Stomach (tissue), 9 donors: ENCODE measurements around the gene SLC8B1. TPM values are rescaled to one million over a fixed set of nuclear protein-coding genes. Genes with fewer than 3 reads are reported as not detected.
A peak's percentile ranks its signal among the peaks of the same experiment; 100 is the strongest.

Experiments
- DNase-seq, 2 donors: peaks; one replicate each; pipeline versions ENCODE4 v3.0.0 to v3.0.0-alpha.2; 2013 to 2019
- H3K27ac ChIP-seq, 5 donors: fragments of 200-600 bp in 4 of 5; sonication (generic) in 4 of 5; one replicate each; pipeline ENCODE4 v1.5.1; 2013 to 2019; ENCODE audit warnings: mild to moderate bottlenecking in 1 of 5, moderate library complexity in 1 of 5
- H3K27me3 ChIP-seq, 3 donors: fragments of 200-600 bp; sonication (generic); one replicate each; pipeline ENCODE4 v1.5.1; 2017 to 2019; ENCODE audit warnings: mixed run types in 1 of 3
- H3K36me3 ChIP-seq, 4 donors: fragments of 200-600 bp; sonication (generic); 1 replicate in 3 of 4; 2 replicates in 1 of 4; pipeline ENCODE4 v1.5.1; 2016 to 2019
- H3K4me1 ChIP-seq, 4 donors: fragments of 200-600 bp; sonication (generic); one replicate each; pipeline ENCODE4 v1.5.1; 2016 to 2019
- H3K4me3 ChIP-seq, 4 donors: fragments of 200-600 bp; sonication (generic) in 3 of 4; one replicate each; pipeline ENCODE4 v1.5.1; 2016 to 2019; ENCODE audit warnings: mild to moderate bottlenecking in 1 of 4
- H3K9me3 ChIP-seq, 4 donors: fragments of 200-600 bp; sonication (generic); one replicate each; pipeline ENCODE4 v1.5.1; 2016 to 2019
- CTCF ChIP-seq, 7 experiments: fragments of 450-650 bp in 4 of 7; fragments of 200-600 bp in 3 of 7; sonication (generic) in 3 of 7; IDR thresholded peaks; one replicate each; pipeline ENCODE4 v1.5.1; 2016 to 2019; ENCODE audit warnings: antibody characterized with exemption in 7 of 7, control low read depth in 2 of 7, mild to moderate bottlenecking in 1 of 7
- EP300 ChIP-seq: sonication (generic); formaldehyde crosslinking; IDR thresholded peaks from one replicate; pipeline ENCODE4 v1.6.1; 2017; ENCODE audit warnings: antibody characterized with exemption
- POLR2A ChIP-seq, 4 donors: fragments of 450-650 bp; IDR thresholded peaks; one replicate each; pipeline ENCODE4 v1.6.1; 2016; ENCODE audit warnings: antibody characterized with exemption in 4 of 4, control low read depth in 2 of 4, mild to moderate bottlenecking in 1 of 4, moderate library complexity in 1 of 4
- POLR2AphosphoS5 ChIP-seq, 3 donors: sonication (generic); formaldehyde crosslinking; IDR thresholded peaks; one replicate each; pipeline ENCODE4 v1.6.1; 2016; ENCODE audit warnings: antibody characterized with exemption in 3 of 3
- WGBS, 5 donors: extraction: QIAGEN DNeasy Blood & Tissue Kit in 3 of 5; methylation state at CpG; one replicate each; pipeline versions ENCODE4 v1.1.5 to v1.1.7; 2013 to 2018; 5-methylcytosine and 5-hydroxymethylcytosine counted together
- intact Hi-C: fragments of 100-400 bp; cut with DNase I; formaldehyde crosslinking; loops from one replicate; pipeline ENCODE4 v1.15.1; 2023; ENCODE audit warnings: low total_unique reads
- polyA plus RNA-seq, 3 donors: library from polyadenylated mRNA; stranded (reverse); fragments of 200-250 nt; gene quantifications; one replicate each; pipeline ENCODE4 v1.2.3, GENCODE V29; 2013
- total RNA-seq, 5 donors: library from RNA; depleted of rRNA; stranded (reverse); fragments of >200 nt; gene quantifications; one replicate each; pipeline versions ENCODE4 v1.1.0 to v1.2.3, GENCODE V29; 2014 to 2016
- donor health status: healthy with polysubstance abuse.
- donor health status: Bipolar disorder and iron deficiency.
- donor health status: healthy.

SLC8B1 gene
- total and polyA plus RNA-seq, 8 donors: 9.0 to 167 (median 18.6) TPM

GRCh38 chr12:113333418-113333750 lies 1.5 kb downstream of the SLC8B1 start:
- no peaks in the 10 kb centered on the region for H3K9me3 ChIP-seq
- TF ChIP-seq POLR2AphosphoS5 (IDR thresholded peaks at IDR 0.05): no peak
- TF ChIP-seq EP300: no peak
- no peak for TF ChIP-seq CTCF (IDR thresholded peaks at IDR 0.05)
- TF ChIP-seq POLR2A (IDR thresholded peaks at IDR 0.05): no peak
- no peak for DNase-seq
- H3K36me3 ChIP-seq: peaks cover 10 to 45% (median 38%) of the 10 kb centered on the region in 4 donors
- peak overlapping the region in 4 of 5 donors; percentile 34 to 91 (median 86) for H3K27ac ChIP-seq
- peak overlapping the region; percentile 69 to 81 (median 78) for H3K4me3 ChIP-seq
- H3K4me1 ChIP-seq: peaks cover 12 to 33% (median 31%) of the 10 kb centered on the region in 4 donors
- 80 to 89% (median 87%) methylated on average over 5 of the region's 5 CpGs for WGBS, 5 donors
- no peaks in the 10 kb centered on the region for H3K27me3 ChIP-seq
- intact Hi-C loops: no loop called here

DNA sequence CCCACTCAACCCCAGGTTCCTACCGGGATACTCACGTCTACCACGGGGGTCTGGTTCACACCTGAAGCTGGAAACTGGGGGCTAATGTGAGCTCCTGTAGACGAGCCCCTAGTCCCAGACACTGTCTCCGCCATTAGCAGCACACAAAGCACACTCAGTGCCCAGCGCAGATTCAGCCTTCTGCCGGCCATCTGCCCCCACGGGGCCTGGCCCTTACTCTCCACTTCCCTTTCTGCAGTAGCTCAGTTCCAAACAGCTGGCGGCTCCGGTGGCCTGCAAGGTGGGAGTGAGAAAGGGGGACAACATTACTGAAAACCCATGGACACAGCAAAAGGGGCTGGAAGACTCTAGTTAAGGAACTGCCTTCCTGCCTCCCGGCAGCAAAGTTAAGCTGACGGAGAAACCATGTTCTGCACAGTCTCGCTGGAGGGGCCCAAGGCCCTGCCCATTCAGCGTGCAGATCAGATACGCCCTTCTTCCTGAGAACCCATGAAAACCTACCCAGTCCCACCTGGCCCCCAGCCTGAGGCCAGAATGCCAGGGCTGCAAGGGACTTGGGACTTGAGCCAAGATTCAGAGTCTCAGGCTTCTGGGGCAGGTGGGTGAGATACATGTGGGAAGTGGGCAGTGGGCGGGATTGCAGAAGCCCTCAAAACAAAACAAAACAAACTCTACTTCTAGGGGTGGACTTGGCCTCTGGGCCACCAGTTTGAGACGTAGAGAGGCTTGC lies 2.1 kb downstream of the SLC8B1 start:
- Histone ChIP-seq H3K27ac (peak overlapping the region in 2 of 5 donors; percentile 34 to 90), H3K36me3 (peaks cover 10 to 50% (median 38%) of the 10 kb centered on the region in 4 donors), H3K9me3 (no peaks in the 10 kb centered on the region), H3K27me3 (no peaks in the 10 kb centered on the region), H3K4me3 (peak overlapping the region; percentile 69 to 81 (median 78)), H3K4me1 (peaks cover 12 to 33% (median 31%) of the 10 kb centered on the region in 4 donors)
- 78 to 88% (median 82%) methylated on average over 14 to 17 of the region's 17 CpGs for WGBS, 5 donors
- DNase-seq: no peak
- no peak for TF ChIP-seq CTCF (IDR thresholded peaks at IDR 0.05)
- no peak for TF ChIP-seq POLR2A (IDR thresholded peaks at IDR 0.05)
- TF ChIP-seq EP300: no peak
- no peak for TF ChIP-seq POLR2AphosphoS5 (IDR thresholded peaks at IDR 0.05)
- intact Hi-C loops: no loop called here

DNA sequence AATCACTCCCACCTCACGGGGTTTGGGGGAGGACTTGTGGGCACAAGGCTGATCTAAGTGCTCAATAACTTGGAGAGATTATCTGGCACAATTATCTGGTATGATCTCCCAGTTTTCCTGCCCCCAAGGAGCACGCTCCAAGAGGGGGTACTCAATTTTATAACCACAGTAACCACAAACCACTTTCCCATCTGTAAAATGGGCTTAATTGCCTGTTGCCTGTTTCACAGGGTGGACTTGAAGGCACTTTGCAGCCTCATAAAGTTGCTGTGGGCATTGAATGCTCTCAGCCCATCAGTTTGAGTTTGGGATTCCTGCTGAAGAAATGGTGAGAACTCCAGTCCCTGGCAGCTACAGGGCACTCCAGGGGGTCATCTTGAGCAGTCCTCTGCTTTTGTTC lies 4.4 kb downstream of the SLC8B1 start:
- intact Hi-C loops: no loop called here
- no peaks in the 10 kb centered on the region for H3K9me3 ChIP-seq
- H3K36me3 ChIP-seq: peaks cover 10 to 51% (median 38%) of the 10 kb centered on the region in 4 donors
- H3K4me1 ChIP-seq: peaks cover 12 to 53% (median 35%) of the 10 kb centered on the region in 4 donors
- DNase-seq: no peak
- TF ChIP-seq EP300 (no peak), CTCF (IDR thresholded peaks at IDR 0.05) (no peak), POLR2AphosphoS5 (IDR thresholded peaks at IDR 0.05) (no peak), POLR2A (IDR thresholded peaks at IDR 0.05) (no peak)
- 95 to 100% (median 96%) methylated on average over 2 of the region's 2 CpGs for WGBS, 5 donors
- no peak overlapping the region for H3K4me3 ChIP-seq
- no peak overlapping the region for H3K27ac ChIP-seq
- H3K27me3 ChIP-seq: no peaks in the 10 kb centered on the region

DNA sequence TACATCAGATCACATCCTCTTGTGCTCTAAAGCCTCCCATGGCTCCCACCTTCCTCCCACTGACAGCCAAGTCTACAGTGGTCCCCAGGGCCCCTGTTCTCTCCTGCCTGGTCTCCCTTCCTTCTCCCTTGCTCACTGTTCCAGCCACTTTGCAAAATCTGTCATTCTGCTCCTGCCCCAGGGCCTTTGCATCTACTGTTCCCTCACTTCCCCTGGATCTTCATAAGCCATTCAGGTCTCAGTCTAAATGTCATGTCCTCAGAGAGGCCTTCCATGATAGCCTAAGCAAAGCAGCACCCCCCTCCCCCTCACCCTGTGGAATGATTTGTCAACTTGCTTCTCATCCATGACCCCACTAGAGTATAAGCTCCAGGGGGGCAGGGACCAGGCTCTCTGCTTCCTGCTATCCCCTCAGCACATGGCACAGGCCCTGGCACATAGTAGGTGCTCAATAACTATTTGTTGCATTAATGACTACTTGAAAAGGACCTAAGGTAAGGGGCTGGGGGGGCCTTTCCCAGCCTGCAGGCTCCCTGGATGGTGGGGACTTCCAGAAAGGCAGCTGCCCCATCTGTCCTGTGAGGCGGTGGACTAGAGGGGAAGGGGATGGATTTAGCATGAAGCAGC lies 5.0 kb downstream of the SLC8B1 start:
- no peaks in the 10 kb centered on the region for H3K27me3 ChIP-seq
- H3K36me3 ChIP-seq: peaks cover 10 to 56% (median 38%) of the 10 kb centered on the region in 4 donors
- no peaks in the 10 kb centered on the region for H3K9me3 ChIP-seq
- no peak overlapping the region for H3K4me3 ChIP-seq
- H3K4me1 ChIP-seq: peaks cover 12 to 48% (median 30%) of the 10 kb centered on the region in 4 donors
- intact Hi-C loops: no loop called here
- no peak overlapping the region for H3K27ac ChIP-seq
- 92 to 100% (median 93%) methylated on average over 1 of the region's 1 CpG for WGBS, 5 donors
- no peak for DNase-seq
- TF ChIP-seq POLR2A (IDR thresholded peaks at IDR 0.05) (no peak), POLR2AphosphoS5 (IDR thresholded peaks at IDR 0.05) (no peak), CTCF (IDR thresholded peaks at IDR 0.05) (no peak), EP300 (no peak)
